SK-N-MC (cell line): ENCODE data around the gene NDST4.

ENCODE experiments used
- EZH2 ChIP-seq: fragments of 200-600 bp; sonication (generic); IDR thresholded peaks from one replicate; pipeline ENCODE4 v1.6.1; 2017; ENCODE audit warnings: antibody characterized with exemption
- POLR2AphosphoS5 ChIP-seq: IDR thresholded peaks from 2 replicates; pipeline ENCODE4 v1.6.1; 2012; ENCODE audit warnings: mild to moderate bottlenecking, low read depth, low read length, borderline replicate concordance

GRCh38 chr4:114883641-114884040, 229.8 kb downstream of the NDST4 start:
- no peak for TF ChIP-seq EZH2
- TF ChIP-seq POLR2AphosphoS5 = no peak
